NCI-H1436 treated with DMSO at 0.1 percent for 48 hours (cell line): ENCODE data around the gene ZBTB39.
"Not testable (repeated sequence)": the region's sequence is repeated elsewhere in the genome, so short reads cannot be mapped to it uniquely, and the experiment has no call there.

Experiments used
- DNase-seq: peaks from one replicate; lab custom pipeline; 2025; lab: John Stamatoyannopoulos, UW

Gene ZBTB39

GRCh38 chr12:57005980-57006808 lies at the start of gene ZBTB39:
Gene ZBTB39 (minus strand): TSS chr12:57006546. CDS start chr12:57004917, 1,629 bp downstream.
- DNase-seq, result no peak

GRCh38 chr12:57055824-57056223 lies 49.5 kb upstream of the ZBTB39 start:
- DNase-seq, result no peak

- DNase-seq, result not testable (repeated sequence)
These were observed 47.6 kb upstream of the ZBTB39 start for GRCh38 chr12:57053901-57054300.

DNA sequence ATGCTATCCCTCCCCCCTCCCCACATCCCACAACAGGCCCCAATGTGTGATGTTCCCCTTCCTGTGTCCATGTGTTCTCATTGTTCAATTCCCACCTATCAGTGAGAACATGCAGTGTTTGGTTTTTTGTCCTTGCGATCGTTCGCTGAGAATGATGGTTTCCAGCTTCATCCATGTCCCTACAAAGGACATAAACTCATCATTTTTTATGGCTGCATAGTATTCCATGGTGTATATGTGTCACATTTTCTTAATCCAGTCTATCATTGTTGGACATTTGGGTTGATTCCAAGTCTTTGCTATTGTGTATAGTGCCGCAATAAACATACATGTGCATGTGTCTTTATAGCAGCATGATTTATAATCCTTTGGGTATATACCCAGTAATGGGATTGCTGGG lies 46.8 kb upstream of the ZBTB39 start:
- not testable (repeated sequence) for DNase-seq

DNA sequence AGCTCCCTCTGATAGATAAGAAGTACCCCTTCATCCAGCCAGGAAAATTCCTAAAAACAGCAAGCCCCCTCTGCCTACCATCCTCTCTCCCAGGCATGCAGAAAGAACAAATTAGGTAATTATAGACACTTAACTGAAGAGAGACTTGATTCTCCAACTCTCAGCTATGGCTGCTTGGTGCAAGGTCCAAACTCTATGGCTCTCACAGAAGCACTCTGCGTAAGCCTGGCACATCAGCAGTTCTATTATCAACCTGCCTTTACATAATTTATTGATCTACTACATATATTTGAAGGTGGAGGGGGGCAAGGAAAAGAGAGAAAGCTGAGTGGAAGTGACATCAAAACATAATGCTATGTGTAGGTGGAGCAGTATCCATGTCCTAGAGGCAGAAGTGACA lies 44.7 kb upstream of the ZBTB39 start:
- no peak for DNase-seq

DNA sequence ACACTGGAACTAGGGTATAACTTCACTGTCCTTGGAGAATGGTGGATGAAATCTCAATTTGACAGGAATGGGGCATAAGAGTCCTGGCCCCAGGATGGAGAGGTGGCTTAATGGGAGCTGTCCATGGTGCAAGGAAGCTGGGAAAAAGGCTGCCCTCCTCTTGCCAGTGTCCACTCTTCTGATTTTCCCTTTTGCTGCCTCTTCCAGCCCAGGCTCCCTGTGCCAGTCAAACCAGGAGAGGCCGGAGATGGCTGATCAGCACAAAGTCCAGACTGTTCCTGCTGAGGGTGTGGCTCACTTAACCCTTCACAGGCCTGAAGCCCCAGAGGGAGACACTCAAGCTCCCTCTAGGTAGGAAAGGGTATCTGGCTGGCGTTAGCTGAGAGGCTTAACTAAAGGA lies 43.5 kb upstream of the ZBTB39 start, which contains the start of gene MYO1A:
Gene MYO1A (minus strand): TSS at position 240 of the 400 bp plus-strand sequence. CDS start 1,806 bp downstream, outside the sequence.
- no peak for DNase-seq

- DNase-seq, result no peak
These were observed 42.7 kb upstream of the ZBTB39 start for GRCh38 chr12:57049119-57049446.

DNA sequence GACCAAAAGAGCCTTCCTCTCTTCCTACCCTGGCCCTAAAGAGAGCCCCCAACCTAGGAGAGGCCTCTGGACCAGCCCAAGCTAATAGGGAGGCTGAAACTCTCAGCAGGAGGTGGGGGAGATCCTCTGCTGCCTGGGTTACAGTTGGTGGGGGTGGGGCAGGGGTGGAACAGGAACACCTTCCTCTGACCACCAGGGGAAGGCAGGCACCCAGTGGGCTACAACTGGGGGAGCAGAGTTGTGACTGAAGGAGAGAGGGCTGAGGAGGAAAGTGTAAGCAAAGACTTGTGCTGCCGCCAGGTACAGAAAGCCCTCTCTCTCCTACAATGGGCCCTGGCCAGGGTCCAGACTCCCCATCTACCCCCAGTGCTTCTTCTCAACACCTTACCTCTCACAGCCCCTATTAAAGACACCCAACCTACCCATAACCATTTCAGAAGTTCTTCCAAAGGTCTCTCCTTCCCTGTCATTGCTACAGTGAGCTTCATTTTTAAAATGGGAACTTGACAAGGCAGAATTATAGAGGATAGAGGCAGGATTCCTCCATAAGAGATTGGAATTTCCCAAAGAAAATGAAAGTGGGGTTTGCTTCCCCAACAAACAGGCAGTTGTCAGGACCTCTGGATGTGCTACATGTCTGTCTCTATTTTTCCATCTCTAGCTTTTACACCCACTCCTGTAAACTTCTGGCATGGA lies 42.2 kb upstream of the ZBTB39 start:
- no peak for DNase-seq

- DNase-seq, result no peak
These were observed 41.6 kb upstream of the ZBTB39 start for GRCh38 chr12:57047981-57048380.

DNA sequence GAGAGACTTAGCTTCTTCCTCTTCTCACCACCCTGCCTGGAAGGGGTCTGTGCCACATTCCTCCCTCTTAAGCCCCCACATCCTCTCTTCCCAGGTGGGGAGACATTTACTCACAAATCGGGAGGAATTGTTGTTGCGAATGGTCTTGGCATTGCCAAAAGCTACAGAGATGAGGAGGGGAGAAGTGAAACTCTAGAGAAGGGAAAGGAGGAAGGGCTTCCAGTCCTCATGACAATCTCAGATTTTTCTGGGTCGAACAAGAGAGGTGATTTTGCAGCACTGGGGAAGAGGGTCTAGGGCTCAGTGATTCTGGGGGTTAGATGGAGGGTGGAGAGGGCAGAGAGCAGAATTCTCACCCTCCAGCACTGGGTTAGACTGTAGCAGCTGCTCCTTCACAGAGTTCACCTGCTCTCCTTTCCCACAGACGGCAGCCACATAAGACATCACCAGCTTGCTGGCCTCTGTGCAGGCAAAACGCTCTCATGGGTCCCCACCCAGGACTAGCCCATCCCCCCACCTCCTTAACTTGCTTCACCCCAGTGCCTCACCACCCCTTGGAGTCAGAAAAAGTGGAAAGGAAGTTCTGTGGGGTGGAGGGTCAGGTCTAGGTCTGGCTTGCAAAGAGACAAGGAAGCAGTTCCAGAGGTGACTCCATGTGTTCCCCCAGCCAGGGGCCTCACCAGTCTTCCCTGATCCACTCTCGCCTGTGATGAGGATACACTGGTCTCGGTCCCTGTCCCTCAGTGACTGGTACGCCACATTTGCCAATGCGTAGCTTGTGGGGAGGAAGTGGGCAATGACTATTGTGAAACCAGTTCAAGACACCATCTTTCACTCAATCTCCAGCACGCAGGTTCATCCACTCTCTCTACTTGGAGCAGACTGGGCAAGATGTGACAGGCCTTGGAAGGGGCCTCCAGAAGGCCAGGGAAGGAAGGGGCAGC lies 40.9 kb upstream of the ZBTB39 start:
- no peak for DNase-seq

GRCh38 chr12:57046086-57046791 lies 39.9 kb upstream of the ZBTB39 start:
- no peak for DNase-seq

GRCh38 chr12:57044889-57045288 lies 38.5 kb upstream of the ZBTB39 start:
- no peak for DNase-seq

DNA sequence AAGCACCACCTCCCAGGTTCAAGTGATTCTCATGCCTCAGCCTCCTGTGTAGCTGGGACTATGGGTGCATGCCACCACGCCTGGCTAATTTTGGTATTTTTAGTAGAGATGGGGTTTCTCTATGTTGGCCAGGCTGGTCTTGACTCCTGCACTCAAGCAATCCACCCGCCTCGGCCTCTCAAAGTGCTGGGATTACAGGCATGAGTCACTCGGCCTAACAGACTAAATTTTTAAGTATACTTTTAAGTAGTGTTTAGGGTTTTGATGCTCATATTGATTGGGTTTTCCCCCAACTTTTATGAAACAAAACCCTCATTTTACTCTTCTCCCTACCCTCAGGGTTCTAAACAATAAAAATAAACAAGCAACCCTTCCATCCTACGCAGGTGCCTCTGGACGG lies 38.1 kb upstream of the ZBTB39 start:
- DNase-seq, result no peak

GRCh38 chr12:57042695-57043094 lies 36.3 kb upstream of the ZBTB39 start:
- no peak for DNase-seq

DNA sequence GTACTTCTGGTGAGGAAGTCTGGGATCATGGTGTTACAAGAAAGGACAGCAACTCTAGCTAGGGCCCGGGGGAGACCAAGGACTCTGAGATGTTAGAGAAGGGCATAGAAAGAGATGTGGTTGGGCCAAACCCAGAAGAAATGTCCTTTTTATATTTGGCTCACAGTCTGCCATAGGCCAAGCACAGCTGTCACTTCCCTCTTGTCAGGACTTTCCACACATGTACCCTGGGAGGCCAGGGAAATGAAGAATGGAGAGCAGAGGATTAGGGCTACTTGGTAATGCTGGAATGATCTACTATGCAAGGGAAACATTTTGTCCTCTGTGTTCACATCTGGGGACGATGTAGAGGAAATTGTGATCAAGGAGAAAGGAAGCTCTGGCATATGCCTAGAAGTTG lies 34.4 kb upstream of the ZBTB39 start:
- no peak for DNase-seq

- no peak for DNase-seq
These were observed 33.9 kb upstream of the ZBTB39 start for GRCh38 chr12:57040211-57040610.

GRCh38 chr12:57039016-57039798 lies 32.9 kb upstream of the ZBTB39 start:
- no peak for DNase-seq

GRCh38 chr12:57037264-57037663 lies 30.9 kb upstream of the ZBTB39 start:
- DNase-seq, result no peak

DNA sequence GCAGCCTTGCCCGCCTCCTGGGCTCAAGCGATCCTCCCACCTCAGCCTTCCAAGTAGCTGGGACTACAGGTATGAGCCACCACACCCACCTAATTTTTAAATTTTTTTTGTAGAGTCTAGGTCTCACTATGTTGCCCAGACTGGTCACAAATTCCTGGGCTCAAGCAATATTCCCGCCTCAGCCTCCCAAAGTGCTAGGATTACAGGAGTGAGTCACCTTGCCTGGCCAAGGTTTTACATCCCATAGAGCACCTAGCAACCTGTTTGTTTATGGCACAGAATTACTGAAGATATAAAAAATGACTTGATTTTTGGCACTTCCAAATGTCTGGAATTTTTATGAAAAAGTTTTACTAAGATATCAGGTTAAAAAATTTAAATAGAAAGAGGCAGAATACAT lies 27.1 kb upstream of the ZBTB39 start:
- no peak for DNase-seq

- DNase-seq, result no peak
These were observed 25.4 kb upstream of the ZBTB39 start for GRCh38 chr12:57031789-57032188.
